PC-3 (cell line): Measurements from ENCODE around the gene PPM1E.

Source experiments
- EZH2 ChIP-seq: fragments of 300-600 bp; sonication (generic); IDR thresholded peaks from one replicate; pipeline ENCODE4 v1.6.1; 2017; ENCODE audit warnings: antibody characterized with exemption, mild to moderate bottlenecking, low read length; ENCODE audit not compliant: unreplicated experiment
- EZH2phosphoT487 ChIP-seq: fragments of 300-600 bp; sonication (generic); IDR thresholded peaks from 2 replicates; pipeline ENCODE4 v1.6.1; 2018; ENCODE audit warnings: mild to moderate bottlenecking, antibody characterized with exemption, low read length, borderline replicate concordance
- TF ChIP-seq, protein P1 (sequence below): fragments of 300-600 bp; sonication (generic); conservative IDR thresholded peaks from 2 replicates; pipeline ENCODE4 v1.5.1; 2017; ENCODE audit warnings: antibody characterized with exemption, low read depth, mild to moderate bottlenecking, low read length

GRCh38 chr17:58818654-58819053, 63.0 kb downstream of the PPM1E start:
- TF ChIP-seq, protein P1, sequence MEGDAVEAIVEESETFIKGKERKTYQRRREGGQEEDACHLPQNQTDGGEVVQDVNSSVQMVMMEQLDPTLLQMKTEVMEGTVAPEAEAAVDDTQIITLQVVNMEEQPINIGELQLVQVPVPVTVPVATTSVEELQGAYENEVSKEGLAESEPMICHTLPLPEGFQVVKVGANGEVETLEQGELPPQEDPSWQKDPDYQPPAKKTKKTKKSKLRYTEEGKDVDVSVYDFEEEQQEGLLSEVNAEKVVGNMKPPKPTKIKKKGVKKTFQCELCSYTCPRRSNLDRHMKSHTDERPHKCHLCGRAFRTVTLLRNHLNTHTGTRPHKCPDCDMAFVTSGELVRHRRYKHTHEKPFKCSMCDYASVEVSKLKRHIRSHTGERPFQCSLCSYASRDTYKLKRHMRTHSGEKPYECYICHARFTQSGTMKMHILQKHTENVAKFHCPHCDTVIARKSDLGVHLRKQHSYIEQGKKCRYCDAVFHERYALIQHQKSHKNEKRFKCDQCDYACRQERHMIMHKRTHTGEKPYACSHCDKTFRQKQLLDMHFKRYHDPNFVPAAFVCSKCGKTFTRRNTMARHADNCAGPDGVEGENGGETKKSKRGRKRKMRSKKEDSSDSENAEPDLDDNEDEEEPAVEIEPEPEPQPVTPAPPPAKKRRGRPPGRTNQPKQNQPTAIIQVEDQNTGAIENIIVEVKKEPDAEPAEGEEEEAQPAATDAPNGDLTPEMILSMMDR: no peak
- TF ChIP-seq EZH2 (no peak), EZH2phosphoT487 (no peak)
